T-helper 1 cell treated with Interleukin-12 subunit alpha and Interleukin-12 subunit beta and Interleukin-4 antibody, amounts not matched to agents 30 μg/mL and 1 μg/mL, for 36 hours (primary cell): ENCODE results near the gene OSM.

Source experiments
- H3K27ac Mint-ChIP-seq: one replicate; pipeline ENCODE4 v1.8.0; 2021; ENCODE audit warnings: mild to moderate bottlenecking, mixed read lengths
- H3K27me3 Mint-ChIP-seq: one replicate; pipeline ENCODE4 v1.8.0; 2021; ENCODE audit warnings: low read depth, mixed read lengths
- H3K36me3 Mint-ChIP-seq: one replicate; pipeline ENCODE4 v1.8.0; 2021; ENCODE audit warnings: low read depth, mixed read lengths
- H3K4me1 Mint-ChIP-seq: one replicate; pipeline ENCODE4 v1.8.0; 2021; ENCODE audit warnings: low read depth, mixed read lengths
- H3K4me3 Mint-ChIP-seq: one replicate; pipeline ENCODE4 v1.8.0; 2021; ENCODE audit warnings: mild to moderate bottlenecking, moderate library complexity, mixed read lengths
- H3K9me3 Mint-ChIP-seq: one replicate; pipeline ENCODE4 v1.8.0; 2021; ENCODE audit warnings: mixed read lengths

The OSM gene

GRCh38 chr22:30284172-30284571, 17.5 kb upstream of the OSM start:
- Mint-ChIP-seq H3K9me3 (no peaks in the 10 kb centered on the region), H3K27me3 (no peaks in the 10 kb centered on the region), H3K4me1 (peaks cover 44% of the 10 kb centered on the region), H3K27ac (peak overlapping the region; percentile 50), H3K36me3 (peaks cover 11% of the 10 kb centered on the region), H3K4me3 (peak overlapping the region; percentile 26)

DNA sequence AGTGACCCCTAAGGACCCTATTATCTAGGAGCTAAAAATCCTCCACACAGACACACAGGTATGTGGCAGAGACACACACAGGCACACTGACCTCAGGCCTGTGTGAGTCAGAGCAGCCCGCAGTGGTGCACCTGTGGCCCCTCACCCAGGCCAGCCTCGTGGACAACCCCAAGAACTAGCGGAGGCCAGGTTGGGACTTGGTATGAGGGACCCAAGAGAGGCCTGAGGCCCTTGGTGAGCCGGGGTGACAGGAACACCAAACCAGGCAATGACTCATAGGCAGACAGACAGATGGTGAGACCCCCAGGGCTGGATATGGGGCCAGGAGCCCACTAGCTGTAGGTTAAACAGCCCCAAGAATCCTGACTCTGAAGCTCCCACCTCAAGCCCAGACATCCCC, 16.7 kb upstream of the OSM start:
- Mint-ChIP-seq H3K27ac (peak overlapping the region; percentile 57), H3K36me3 (peaks cover 15% of the 10 kb centered on the region), H3K4me3 (peak overlapping the region; percentile 51), H3K4me1 (peaks cover 50% of the 10 kb centered on the region), H3K27me3 (no peaks in the 10 kb centered on the region), H3K9me3 (no peaks in the 10 kb centered on the region)

DNA sequence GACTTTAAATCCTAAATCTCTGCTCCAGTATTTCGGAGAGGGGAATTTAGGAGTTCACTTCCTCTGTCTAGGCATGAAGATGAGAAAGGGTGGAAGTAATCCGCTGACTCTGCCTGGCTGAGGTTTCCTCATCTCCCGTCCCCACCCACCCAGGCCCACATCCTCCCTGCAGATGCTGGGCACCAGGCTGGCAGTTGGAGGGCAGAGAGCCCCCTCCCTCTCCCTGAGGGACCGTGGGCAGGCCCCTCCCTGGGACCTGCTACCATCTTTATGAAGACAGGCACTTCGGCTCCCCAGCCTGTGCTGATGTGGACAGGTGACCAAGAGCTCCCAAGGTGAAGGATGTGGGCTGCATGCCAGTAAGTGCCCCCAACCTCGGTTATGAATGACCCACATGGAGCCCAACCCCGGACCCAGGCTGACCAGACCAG, 16.0 kb upstream of the OSM start:
- Mint-ChIP-seq H3K9me3 (no peaks in the 10 kb centered on the region), H3K27ac (peak overlapping the region; percentile 57), H3K4me1 (peaks cover 49% of the 10 kb centered on the region), H3K36me3 (peaks cover 18% of the 10 kb centered on the region), H3K27me3 (no peaks in the 10 kb centered on the region), H3K4me3 (peak overlapping the region; percentile 51)

DNA sequence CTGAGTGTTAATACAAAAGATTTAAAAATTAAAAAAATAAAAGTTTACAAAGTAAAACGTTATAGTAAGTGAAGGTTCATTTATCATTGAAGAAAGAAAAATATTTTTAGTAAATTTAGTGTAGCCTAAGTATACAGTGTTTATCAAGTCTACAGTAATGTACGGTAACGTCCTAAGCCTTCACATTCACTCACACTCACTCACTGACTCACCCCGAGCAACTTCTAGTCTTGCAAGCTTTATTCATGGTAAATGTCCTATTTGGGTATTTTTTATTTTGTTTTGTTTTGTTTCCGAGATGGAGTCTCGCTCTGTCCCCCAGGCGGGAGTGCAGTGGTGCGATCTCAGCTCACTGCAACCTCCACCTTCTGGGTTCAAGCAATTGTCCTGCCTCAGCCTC, 13.9 kb upstream of the OSM start:
- Mint-ChIP-seq H3K4me3 (no peak overlapping the region), H3K9me3 (no peaks in the 10 kb centered on the region), H3K4me1 (peaks cover 55% of the 10 kb centered on the region), H3K27ac (no peak overlapping the region), H3K27me3 (no peaks in the 10 kb centered on the region), H3K36me3 (peaks cover 25% of the 10 kb centered on the region)

GRCh38 chr22:30279932-30280331, 13.3 kb upstream of the OSM start:
- Mint-ChIP-seq H3K27ac (no peak overlapping the region), H3K36me3 (peaks cover 23% of the 10 kb centered on the region), H3K4me3 (no peak overlapping the region), H3K9me3 (no peaks in the 10 kb centered on the region), H3K27me3 (no peaks in the 10 kb centered on the region), H3K4me1 (peaks cover 55% of the 10 kb centered on the region)

GRCh38 chr22:30279046-30279788, 12.6 kb upstream of the OSM start:
- no peak overlapping the region for H3K4me3 Mint-ChIP-seq
- H3K4me1 Mint-ChIP-seq: peaks cover 54% of the 10 kb centered on the region
- peaks cover 22% of the 10 kb centered on the region for H3K36me3 Mint-ChIP-seq
- no peaks in the 10 kb centered on the region for H3K9me3 Mint-ChIP-seq
- H3K27me3 Mint-ChIP-seq: no peaks in the 10 kb centered on the region
- peak overlapping the region; percentile 11 for H3K27ac Mint-ChIP-seq

- Mint-ChIP-seq H3K4me1 (peaks cover 52% of the 10 kb centered on the region), H3K27me3 (no peaks in the 10 kb centered on the region), H3K9me3 (no peaks in the 10 kb centered on the region), H3K4me3 (no peak overlapping the region), H3K27ac (no peak overlapping the region), H3K36me3 (peaks cover 25% of the 10 kb centered on the region)
These were observed 11.1 kb upstream of the OSM start for GRCh38 chr22:30277547-30278344.

DNA sequence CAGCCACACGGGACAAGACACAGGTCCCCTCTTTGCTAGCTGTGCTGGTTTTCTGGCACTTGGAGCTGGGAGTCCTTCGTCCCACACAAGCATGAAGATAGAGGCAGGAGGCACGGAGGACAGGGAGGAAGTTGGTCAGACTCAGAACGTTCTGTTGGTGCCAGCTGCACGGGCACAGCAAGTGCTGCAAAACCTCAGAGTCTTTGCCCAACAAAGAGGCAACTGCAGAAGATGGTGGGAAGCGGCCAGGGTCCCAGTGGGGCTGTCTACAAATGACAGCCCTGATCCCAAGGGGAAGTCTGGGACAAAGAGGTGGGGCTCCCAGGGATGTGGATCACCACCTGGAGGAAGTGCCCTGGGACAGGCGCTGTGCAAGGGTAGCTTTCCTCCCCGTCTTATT, 9.4 kb upstream of the OSM start:
- Mint-ChIP-seq H3K4me3 (no peak overlapping the region), H3K27me3 (no peaks in the 10 kb centered on the region), H3K9me3 (no peaks in the 10 kb centered on the region), H3K4me1 (peaks cover 51% of the 10 kb centered on the region), H3K27ac (peak overlapping the region; percentile 65), H3K36me3 (peaks cover 34% of the 10 kb centered on the region)

- Mint-ChIP-seq H3K36me3 (peaks cover 36% of the 10 kb centered on the region), H3K4me1 (peaks cover 53% of the 10 kb centered on the region), H3K4me3 (no peak overlapping the region), H3K9me3 (no peaks in the 10 kb centered on the region), H3K27ac (peak overlapping the region; percentile 65), H3K27me3 (no peaks in the 10 kb centered on the region)
These were observed 9.0 kb upstream of the OSM start for GRCh38 chr22:30275625-30276024.

DNA sequence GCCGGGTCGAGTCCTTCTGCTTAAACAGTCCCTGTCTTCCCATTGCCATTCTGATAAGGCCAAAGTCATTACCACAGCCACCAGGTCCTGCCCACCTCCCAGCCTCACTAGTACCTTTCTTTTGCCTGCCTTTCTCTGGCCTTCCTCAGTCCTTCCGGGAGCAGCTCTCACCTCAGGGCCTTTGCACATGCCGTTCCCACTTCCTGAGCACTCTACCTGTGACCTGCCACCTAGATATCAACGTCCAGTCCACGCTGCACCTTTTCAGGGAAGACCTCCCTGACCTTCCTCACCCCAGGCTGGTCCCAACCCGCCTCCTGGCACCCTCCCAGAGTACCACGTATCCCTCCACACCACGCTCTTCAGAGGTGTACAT, 7.8 kb upstream of the OSM start:
- Mint-ChIP-seq H3K27ac (peak overlapping the region; percentile 59), H3K9me3 (no peaks in the 10 kb centered on the region), H3K36me3 (peaks cover 39% of the 10 kb centered on the region), H3K4me3 (no peak overlapping the region), H3K4me1 (peaks cover 53% of the 10 kb centered on the region), H3K27me3 (no peaks in the 10 kb centered on the region)

DNA sequence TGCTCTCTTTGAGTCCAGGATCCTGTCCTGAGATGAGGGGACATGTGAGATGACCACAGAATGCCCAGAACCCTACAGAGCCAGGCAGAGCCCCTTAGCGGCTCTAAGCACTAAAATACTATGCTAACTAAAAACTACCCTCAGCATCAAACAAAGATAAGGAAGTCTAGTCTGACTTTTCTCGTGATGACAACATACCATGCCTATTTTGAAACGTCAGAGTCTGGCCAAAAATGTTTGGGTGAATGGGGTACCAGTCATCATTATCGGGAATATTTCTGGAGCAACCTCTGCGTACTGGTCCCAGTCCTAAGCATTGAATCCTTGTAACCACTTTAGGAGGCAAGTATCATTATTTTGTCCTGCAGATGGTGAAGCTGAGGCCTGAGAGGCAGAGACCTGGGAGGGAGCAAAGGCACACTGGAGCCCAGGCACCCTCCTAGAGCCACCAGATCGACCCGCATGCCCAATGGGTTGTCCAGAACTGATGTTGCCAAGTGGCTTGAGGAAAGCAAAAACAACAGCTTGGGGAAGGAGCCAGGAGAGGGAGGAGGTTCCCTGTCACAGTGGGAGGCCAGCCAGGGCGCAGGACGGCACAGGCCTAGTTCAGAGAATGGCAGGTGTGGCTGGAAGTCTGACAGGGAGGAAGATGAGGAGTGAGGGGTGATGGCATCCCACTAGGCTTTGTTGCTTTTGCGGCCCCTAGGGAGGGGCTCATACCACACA, 7.2 kb upstream of the OSM start:
- Mint-ChIP-seq H3K4me1 (peaks cover 52% of the 10 kb centered on the region), H3K9me3 (no peaks in the 10 kb centered on the region), H3K4me3 (no peak overlapping the region), H3K27ac (peak overlapping the region; percentile 59), H3K36me3 (peaks cover 40% of the 10 kb centered on the region), H3K27me3 (no peaks in the 10 kb centered on the region)

DNA sequence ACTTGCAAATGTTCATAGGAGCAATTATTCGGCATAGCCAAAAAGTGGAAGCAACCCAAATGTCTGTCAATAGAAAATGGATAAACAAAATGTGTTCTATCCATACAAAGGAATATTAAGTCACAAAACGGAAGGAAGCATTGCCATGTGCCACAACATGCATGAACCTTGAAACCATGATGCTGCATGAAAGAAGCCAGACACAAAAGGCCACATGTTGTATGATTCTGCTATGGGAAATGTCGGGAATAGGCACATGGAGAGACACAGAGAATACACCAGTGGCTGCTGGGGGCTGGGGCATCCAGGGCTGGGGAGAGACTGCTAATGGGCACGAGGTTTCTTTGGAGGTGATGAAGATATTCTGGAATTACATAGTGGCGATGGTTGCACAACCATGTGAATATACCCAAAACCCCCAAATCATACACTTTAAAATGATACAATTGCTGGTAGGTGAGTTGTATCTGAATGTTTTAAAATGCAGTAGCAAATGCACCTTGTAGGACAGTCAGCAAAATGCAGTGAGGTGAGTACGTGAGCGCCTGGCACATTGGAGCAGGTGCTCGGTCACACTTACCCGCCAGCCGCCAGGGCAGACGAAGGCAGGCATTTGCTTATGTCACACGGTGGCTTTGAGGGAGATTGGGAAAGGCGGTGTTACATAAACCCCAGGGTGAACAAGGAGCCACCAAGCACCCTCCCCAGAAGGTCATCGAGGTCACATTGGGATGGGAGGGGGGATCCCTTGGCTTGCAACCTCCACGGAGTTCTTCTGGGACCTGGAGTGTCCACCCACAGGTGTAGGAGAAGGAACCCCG, 6.3 kb upstream of the OSM start:
- no peak overlapping the region for H3K4me3 Mint-ChIP-seq
- H3K27me3 Mint-ChIP-seq: no peaks in the 10 kb centered on the region
- H3K36me3 Mint-ChIP-seq: peaks cover 42% of the 10 kb centered on the region
- peaks cover 53% of the 10 kb centered on the region for H3K4me1 Mint-ChIP-seq
- no peak overlapping the region for H3K27ac Mint-ChIP-seq
- no peaks in the 10 kb centered on the region for H3K9me3 Mint-ChIP-seq

GRCh38 chr22:30270832-30271231, 4.2 kb upstream of the OSM start:
- no peaks in the 10 kb centered on the region for H3K9me3 Mint-ChIP-seq
- H3K27ac Mint-ChIP-seq: no peak overlapping the region
- H3K4me3 Mint-ChIP-seq: no peak overlapping the region
- H3K36me3 Mint-ChIP-seq: peaks cover 47% of the 10 kb centered on the region
- H3K4me1 Mint-ChIP-seq: peaks cover 46% of the 10 kb centered on the region
- no peaks in the 10 kb centered on the region for H3K27me3 Mint-ChIP-seq

DNA sequence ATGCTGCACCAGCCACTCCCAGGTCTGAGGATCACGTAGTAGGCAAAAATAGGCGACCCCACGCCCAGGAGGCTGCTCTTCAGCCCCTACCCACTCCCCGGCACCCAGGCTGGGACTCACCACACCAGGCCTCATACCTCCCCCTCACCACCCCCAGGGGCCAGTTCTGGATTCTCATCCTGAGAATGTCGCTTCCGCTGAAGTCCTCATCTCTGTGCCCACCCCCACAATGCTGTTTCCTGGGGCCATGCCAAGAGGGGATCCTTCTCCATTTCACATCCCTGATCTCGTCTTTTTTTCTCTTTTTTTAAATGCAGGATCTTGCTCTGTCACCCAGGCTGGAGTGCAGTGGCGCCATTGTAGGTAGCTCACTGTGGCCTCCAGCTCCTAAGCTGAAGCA, 1.7 kb upstream of the OSM start:
- Mint-ChIP-seq H3K36me3 (peaks cover 55% of the 10 kb centered on the region), H3K4me1 (peaks cover 44% of the 10 kb centered on the region), H3K27ac (peak overlapping the region; percentile 81), H3K4me3 (peak overlapping the region; percentile 98), H3K27me3 (no peaks in the 10 kb centered on the region), H3K9me3 (no peaks in the 10 kb centered on the region)
